ENCODE measurements around the gene TPT1.

Gene TPT1

GRCh38 chr13:45332831-45333219 is 8.2 kb downstream of the TPT1 start:
- no peak overlapping the region for H3K9ac ChIP-seq (ENCODE audit: low read depth, low read length)
- no peaks in the 10 kb centered on the region for H3K9me3 ChIP-seq (ENCODE audit: insufficient read depth, low read depth, low read length)
- H3K36me3 ChIP-seq (ENCODE audit: insufficient read depth, low read depth, low read length) = peaks cover 38% of the 10 kb centered on the region
- H3K4me1 ChIP-seq (ENCODE audit: insufficient read depth, low read length) = 0 out of 2 replicates have a peak, but pooled peaks cover 4% of the 10 kb centered on the region
- no peak overlapping the region for H3K4me3 ChIP-seq (ENCODE audit: low read length)
- H3K27ac ChIP-seq (ENCODE audit: low read length) = no peak overlapping the region
- H3K27me3 ChIP-seq (ENCODE audit: insufficient read depth, low read length) = no peaks in the 10 kb centered on the region

- no peaks in the 10 kb centered on the region for H3K27me3 ChIP-seq (ENCODE audit: insufficient read depth, low read length)
- no peak overlapping the region for H3K9ac ChIP-seq (ENCODE audit: low read depth, low read length)
- H3K4me1 ChIP-seq (ENCODE audit: insufficient read depth, low read length) = 0 out of 2 replicates have a peak, but pooled peaks cover 4% of the 10 kb centered on the region
- H3K27ac ChIP-seq (ENCODE audit: low read length) = no peak overlapping the region
- peaks cover 33% of the 10 kb centered on the region for H3K36me3 ChIP-seq (ENCODE audit: insufficient read depth, low read depth, low read length)
- no peak overlapping the region for H3K4me3 ChIP-seq (ENCODE audit: low read length)
- H3K9me3 ChIP-seq (ENCODE audit: insufficient read depth, low read depth, low read length) = no peaks in the 10 kb centered on the region
These were observed 8.8 kb downstream of the TPT1 start for GRCh38 chr13:45332036-45332830.

- H3K27ac ChIP-seq (ENCODE audit: low read length) = no peak overlapping the region
- H3K36me3 ChIP-seq (ENCODE audit: insufficient read depth, low read depth, low read length) = peaks cover 27% of the 10 kb centered on the region
- no peak overlapping the region for H3K4me3 ChIP-seq (ENCODE audit: low read length)
- no peaks in the 10 kb centered on the region for H3K27me3 ChIP-seq (ENCODE audit: insufficient read depth, low read length)
- no peaks in the 10 kb centered on the region for H3K9me3 ChIP-seq (ENCODE audit: insufficient read depth, low read depth, low read length)
- no peak overlapping the region for H3K9ac ChIP-seq (ENCODE audit: low read depth, low read length)
- 0 out of 2 replicates have a peak, but pooled peaks cover 4% of the 10 kb centered on the region for H3K4me1 ChIP-seq (ENCODE audit: insufficient read depth, low read length)
These were observed 9.3 kb downstream of the TPT1 start for GRCh38 chr13:45331692-45332035.

GRCh38 chr13:45331123-45331619 is 9.8 kb downstream of the TPT1 start:
- Histone ChIP-seq H3K9me3 (ENCODE audit: insufficient read depth, low read depth, low read length) (no peaks in the 10 kb centered on the region), H3K4me1 (ENCODE audit: insufficient read depth, low read length) (0 out of 2 replicates have a peak, but pooled peaks cover 4% of the 10 kb centered on the region), H3K4me3 (ENCODE audit: low read length) (no peak overlapping the region), H3K27ac (ENCODE audit: low read length) (no peak overlapping the region), H3K9ac (ENCODE audit: low read depth, low read length) (no peak overlapping the region), H3K36me3 (ENCODE audit: insufficient read depth, low read depth, low read length) (peaks cover 22% of the 10 kb centered on the region), H3K27me3 (ENCODE audit: insufficient read depth, low read length) (no peaks in the 10 kb centered on the region)

GRCh38 chr13:45328661-45329111 is 12.3 kb downstream of the TPT1 start:
- H3K4me1 ChIP-seq (ENCODE audit: insufficient read depth, low read length) = no peaks in the 10 kb centered on the region
- no peaks in the 10 kb centered on the region for H3K36me3 ChIP-seq (ENCODE audit: insufficient read depth, low read depth, low read length)
- H3K4me3 ChIP-seq (ENCODE audit: low read length) = no peak overlapping the region
- H3K9ac ChIP-seq (ENCODE audit: low read depth, low read length) = no peak overlapping the region
- no peaks in the 10 kb centered on the region for H3K9me3 ChIP-seq (ENCODE audit: insufficient read depth, low read depth, low read length)
- H3K27ac ChIP-seq (ENCODE audit: low read length) = no peak overlapping the region
- H3K27me3 ChIP-seq (ENCODE audit: insufficient read depth, low read length) = no peaks in the 10 kb centered on the region

GRCh38 chr13:45327253-45327955 is 13.6 kb downstream of the TPT1 start:
- Histone ChIP-seq H3K9me3 (ENCODE audit: insufficient read depth, low read depth, low read length) (no peaks in the 10 kb centered on the region), H3K27me3 (ENCODE audit: insufficient read depth, low read length) (no peaks in the 10 kb centered on the region), H3K9ac (ENCODE audit: low read depth, low read length) (no peak overlapping the region), H3K4me3 (ENCODE audit: low read length) (no peak overlapping the region), H3K27ac (ENCODE audit: low read length) (no peak overlapping the region), H3K4me1 (ENCODE audit: insufficient read depth, low read length) (no peaks in the 10 kb centered on the region), H3K36me3 (ENCODE audit: insufficient read depth, low read depth, low read length) (no peaks in the 10 kb centered on the region)

GRCh38 chr13:45325806-45326205 is 15.2 kb downstream of the TPT1 start:
- Histone ChIP-seq H3K4me3 (ENCODE audit: low read length) (no peak overlapping the region), H3K27ac (ENCODE audit: low read length) (no peak overlapping the region), H3K36me3 (ENCODE audit: insufficient read depth, low read depth, low read length) (no peaks in the 10 kb centered on the region)

GRCh38 chr13:45320876-45321629 is 19.9 kb downstream of the TPT1 start:
- Histone ChIP-seq H3K27me3 (ENCODE audit: insufficient read depth, low read length) (no peaks in the 10 kb centered on the region), H3K27ac (ENCODE audit: low read length) (no peak overlapping the region), H3K4me1 (ENCODE audit: insufficient read depth, low read length) (no peaks in the 10 kb centered on the region), H3K36me3 (ENCODE audit: insufficient read depth, low read depth, low read length) (no peaks in the 10 kb centered on the region), H3K9me3 (ENCODE audit: insufficient read depth, low read depth, low read length) (no peaks in the 10 kb centered on the region), H3K9ac (ENCODE audit: low read depth, low read length) (no peak overlapping the region), H3K4me3 (ENCODE audit: low read length) (no peak overlapping the region)

More at GRCh38 chr13:45325806-45326205, 15.2 kb downstream of the TPT1 start:
- Histone ChIP-seq H3K9ac (ENCODE audit: low read depth, low read length) (no peak overlapping the region), H3K4me1 (ENCODE audit: insufficient read depth, low read length) (no peaks in the 10 kb centered on the region), H3K27me3 (ENCODE audit: insufficient read depth, low read length) (no peaks in the 10 kb centered on the region), H3K9me3 (ENCODE audit: insufficient read depth, low read depth, low read length) (no peaks in the 10 kb centered on the region)

GRCh38 chr13:45316996-45317395 is 24.0 kb downstream of the TPT1 start:
- Histone ChIP-seq H3K27ac (ENCODE audit: low read length) (no peak overlapping the region), H3K4me1 (ENCODE audit: insufficient read depth, low read length) (no peaks in the 10 kb centered on the region), H3K9me3 (ENCODE audit: insufficient read depth, low read depth, low read length) (no peaks in the 10 kb centered on the region), H3K36me3 (ENCODE audit: insufficient read depth, low read depth, low read length) (no peaks in the 10 kb centered on the region), H3K9ac (ENCODE audit: low read depth, low read length) (no peak overlapping the region), H3K4me3 (ENCODE audit: low read length) (no peak overlapping the region), H3K27me3 (ENCODE audit: insufficient read depth, low read length) (no peaks in the 10 kb centered on the region)

GRCh38 chr13:45316338-45316737 is 24.6 kb downstream of the TPT1 start:
- Histone ChIP-seq H3K4me1 (ENCODE audit: insufficient read depth, low read length) (no peaks in the 10 kb centered on the region), H3K27me3 (ENCODE audit: insufficient read depth, low read length) (no peaks in the 10 kb centered on the region), H3K36me3 (ENCODE audit: insufficient read depth, low read depth, low read length) (no peaks in the 10 kb centered on the region), H3K4me3 (ENCODE audit: low read length) (no peak overlapping the region), H3K9ac (ENCODE audit: low read depth, low read length) (no peak overlapping the region), H3K27ac (ENCODE audit: low read length) (no peak overlapping the region), H3K9me3 (ENCODE audit: insufficient read depth, low read depth, low read length) (no peaks in the 10 kb centered on the region)

- H3K4me1 ChIP-seq (ENCODE audit: insufficient read depth, low read length) = peaks cover 3% of the 10 kb centered on the region; the same call in 1 of the 2 replicates
- H3K36me3 ChIP-seq (ENCODE audit: insufficient read depth, low read depth, low read length) = no peaks in the 10 kb centered on the region
These were observed 25.3 kb downstream of the TPT1 start for GRCh38 chr13:45315520-45316167.

More at GRCh38 chr13:45315520-45316167, 25.3 kb downstream of the TPT1 start:
- no peak overlapping the region for H3K9ac ChIP-seq (ENCODE audit: low read depth, low read length)
- H3K27me3 ChIP-seq (ENCODE audit: insufficient read depth, low read length) = no peaks in the 10 kb centered on the region
- no peak overlapping the region for H3K27ac ChIP-seq (ENCODE audit: low read length)
- H3K4me3 ChIP-seq (ENCODE audit: low read length) = no peak overlapping the region
- no peaks in the 10 kb centered on the region for H3K9me3 ChIP-seq (ENCODE audit: insufficient read depth, low read depth, low read length)
